Measurements from ENCODE around the gene CRIP2. TPM values are rescaled to one million over a fixed set of nuclear protein-coding genes. Genes with fewer than 3 reads are reported as not detected.

Gene CRIP2
- total and polyA plus RNA-seq, 2 donors (not counting 3 experiments of a cell fraction or from before 2014, with no cell fraction given) = 322 to 954 TPM

GRCh38 chr14:105499256-105500035 is 24.8 kb downstream of the CRIP2 start:
- POLR2A ChIA-PET = no interaction called here
- H3K4me1 ChIP-seq (ENCODE audit: control insufficient read depth, extremely low read depth, insufficient read depth, low read length) = no peaks in the 10 kb centered on the region
- no peaks in the 10 kb centered on the region for H3K27me3 ChIP-seq (ENCODE audit: control insufficient read depth in 2 of 2, insufficient read depth in 2 of 2, low read length in 2 of 2)
- H3K9me1 ChIP-seq (replicated peaks; ENCODE audit: control insufficient read depth, extremely low read depth, insufficient read depth, low read length) = no peaks in the 10 kb centered on the region
- DNase-seq (ENCODE audit: low read depth, low spot score) (no peak), FAIRE-seq (no peak)
- intact Hi-C loops (cut with micrococcal nuclease) = no loop called here
- H3K9ac ChIP-seq (replicated peaks; ENCODE audit: extremely low read depth, insufficient read depth, low read length) = no peak overlapping the region
- no peaks in the 10 kb centered on the region for H3K36me3 ChIP-seq (ENCODE audit: control insufficient read depth in 2 of 2, extremely low read depth in 1 of 2, insufficient read depth in 2 of 2, low read length in 2 of 2)
- no peak overlapping the region for H2AFZ ChIP-seq (ENCODE audit: low read depth, low read length)
- H3K4me3 ChIP-seq (replicated peaks in 1 of 3; ENCODE audit: insufficient read depth in 1 of 3, low read depth in 1 of 3, low read length in 3 of 3) = no peak overlapping the region
- no TSS peak for BruUV-seq (replicated peaks)
- TF ChIP-seq FOS (IDR thresholded peaks at IDR 0.05; ENCODE audit: borderline replicate concordance, insufficient read depth, low read length) (no peak), POLR2AphosphoS5 (IDR thresholded peaks at IDR 0.05; ENCODE audit: insufficient read depth, low read depth, low read length) (no peak), CTCF (IDR thresholded peaks at IDR 0.05; ENCODE audit: extremely low read depth in 1 of 2, insufficient read depth in 1 of 2, low read depth in 1 of 2, low read length in 2 of 2) (no peak), MYC (IDR thresholded peaks at IDR 0.05; ENCODE audit: low read depth, low read length) (no peak), MAX (IDR thresholded peaks at IDR 0.05; ENCODE audit: insufficient read depth, insufficient read length) (no peak), GATA2 (IDR thresholded peaks at IDR 0.05; ENCODE audit: insufficient read depth, insufficient read length, low read depth, low read length) (no peak), EZH2 (IDR thresholded peaks at IDR 0.05; ENCODE audit: borderline replicate concordance, low read depth, low read length, severe bottlenecking) (no peak), JUN (IDR thresholded peaks at IDR 0.05; ENCODE audit: borderline replicate concordance, insufficient read depth, insufficient read length, low read depth) (no peak), POLR2A (IDR thresholded peaks at IDR 0.05; ENCODE audit: low read depth, low read length) (no peak)
- no peaks in the 10 kb centered on the region for H3K79me2 ChIP-seq (ENCODE audit: control insufficient read depth, insufficient read depth, low read length)
- H3K9me3 ChIP-seq (replicated peaks; ENCODE audit: control insufficient read depth, insufficient read depth, low read length) = no peaks in the 10 kb centered on the region
- dilution Hi-C loops (cut with MboI; ENCODE audit: extremely low pct_ligation_motif_present, low sequenced_read_pairs) = no loop called here
- H3K27ac ChIP-seq (ENCODE audit: insufficient read depth, low read depth, low read length) = no peak overlapping the region
- no peak overlapping the region for H3K4me2 ChIP-seq (ENCODE audit: insufficient read depth, low read length)
- H4K20me1 ChIP-seq (replicated peaks; ENCODE audit: control insufficient read depth, extremely low read depth, insufficient read depth, low read length) = no peaks in the 10 kb centered on the region
- CTCF ChIA-PET = interaction anchor here (1.0 kb wide), 1 partner anchor 29 kb away, joined by 3 read pairs; no protein-coding TSS in a partner anchor

Data from endothelial cell of umbilical vein (primary cell).